ENCODE results near the gene DCAF8L1.

DNA sequence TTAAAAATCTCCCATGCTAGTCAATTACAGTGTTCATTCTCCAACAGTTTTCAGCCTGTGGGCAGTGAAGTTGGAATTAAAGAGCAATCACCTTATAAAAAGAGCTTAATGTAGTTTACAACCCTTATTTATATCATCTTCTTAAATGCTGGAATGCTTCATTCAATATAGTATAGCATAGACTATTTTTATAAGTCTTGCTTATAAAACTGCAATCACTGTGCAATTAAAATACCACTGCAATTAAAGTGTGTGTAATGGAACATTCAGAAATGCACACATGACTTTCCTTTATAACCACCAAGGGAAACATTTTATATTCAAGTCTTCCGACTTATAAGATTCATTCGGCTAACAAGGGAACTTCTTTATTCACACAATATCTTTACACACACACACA lies 16.4 kb upstream of the DCAF8L1 start:
- TF ChIP-seq, protein P1, sequence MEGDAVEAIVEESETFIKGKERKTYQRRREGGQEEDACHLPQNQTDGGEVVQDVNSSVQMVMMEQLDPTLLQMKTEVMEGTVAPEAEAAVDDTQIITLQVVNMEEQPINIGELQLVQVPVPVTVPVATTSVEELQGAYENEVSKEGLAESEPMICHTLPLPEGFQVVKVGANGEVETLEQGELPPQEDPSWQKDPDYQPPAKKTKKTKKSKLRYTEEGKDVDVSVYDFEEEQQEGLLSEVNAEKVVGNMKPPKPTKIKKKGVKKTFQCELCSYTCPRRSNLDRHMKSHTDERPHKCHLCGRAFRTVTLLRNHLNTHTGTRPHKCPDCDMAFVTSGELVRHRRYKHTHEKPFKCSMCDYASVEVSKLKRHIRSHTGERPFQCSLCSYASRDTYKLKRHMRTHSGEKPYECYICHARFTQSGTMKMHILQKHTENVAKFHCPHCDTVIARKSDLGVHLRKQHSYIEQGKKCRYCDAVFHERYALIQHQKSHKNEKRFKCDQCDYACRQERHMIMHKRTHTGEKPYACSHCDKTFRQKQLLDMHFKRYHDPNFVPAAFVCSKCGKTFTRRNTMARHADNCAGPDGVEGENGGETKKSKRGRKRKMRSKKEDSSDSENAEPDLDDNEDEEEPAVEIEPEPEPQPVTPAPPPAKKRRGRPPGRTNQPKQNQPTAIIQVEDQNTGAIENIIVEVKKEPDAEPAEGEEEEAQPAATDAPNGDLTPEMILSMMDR (IDR thresholded peaks at IDR 0.05; ENCODE audit: insufficient read depth, low read length): no peak
- TF ChIP-seq, protein P2, sequence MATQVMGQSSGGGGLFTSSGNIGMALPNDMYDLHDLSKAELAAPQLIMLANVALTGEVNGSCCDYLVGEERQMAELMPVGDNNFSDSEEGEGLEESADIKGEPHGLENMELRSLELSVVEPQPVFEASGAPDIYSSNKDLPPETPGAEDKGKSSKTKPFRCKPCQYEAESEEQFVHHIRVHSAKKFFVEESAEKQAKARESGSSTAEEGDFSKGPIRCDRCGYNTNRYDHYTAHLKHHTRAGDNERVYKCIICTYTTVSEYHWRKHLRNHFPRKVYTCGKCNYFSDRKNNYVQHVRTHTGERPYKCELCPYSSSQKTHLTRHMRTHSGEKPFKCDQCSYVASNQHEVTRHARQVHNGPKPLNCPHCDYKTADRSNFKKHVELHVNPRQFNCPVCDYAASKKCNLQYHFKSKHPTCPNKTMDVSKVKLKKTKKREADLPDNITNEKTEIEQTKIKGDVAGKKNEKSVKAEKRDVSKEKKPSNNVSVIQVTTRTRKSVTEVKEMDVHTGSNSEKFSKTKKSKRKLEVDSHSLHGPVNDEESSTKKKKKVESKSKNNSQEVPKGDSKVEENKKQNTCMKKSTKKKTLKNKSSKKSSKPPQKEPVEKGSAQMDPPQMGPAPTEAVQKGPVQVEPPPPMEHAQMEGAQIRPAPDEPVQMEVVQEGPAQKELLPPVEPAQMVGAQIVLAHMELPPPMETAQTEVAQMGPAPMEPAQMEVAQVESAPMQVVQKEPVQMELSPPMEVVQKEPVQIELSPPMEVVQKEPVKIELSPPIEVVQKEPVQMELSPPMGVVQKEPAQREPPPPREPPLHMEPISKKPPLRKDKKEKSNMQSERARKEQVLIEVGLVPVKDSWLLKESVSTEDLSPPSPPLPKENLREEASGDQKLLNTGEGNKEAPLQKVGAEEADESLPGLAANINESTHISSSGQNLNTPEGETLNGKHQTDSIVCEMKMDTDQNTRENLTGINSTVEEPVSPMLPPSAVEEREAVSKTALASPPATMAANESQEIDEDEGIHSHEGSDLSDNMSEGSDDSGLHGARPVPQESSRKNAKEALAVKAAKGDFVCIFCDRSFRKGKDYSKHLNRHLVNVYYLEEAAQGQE (IDR thresholded peaks at IDR 0.05; ENCODE audit: insufficient replicate concordance, low read depth): no peak
